GM19372 (cell line): Measurements from ENCODE around the gene ACAP3.
A peak's percentile ranks its signal among the peaks of the same experiment; 100 is the strongest.

Experiments
- ATAC-seq: cut with Tn5 transposase; IDR thresholded peaks from one replicate; pipeline ENCODE4 v1.9.1; 2021; ENCODE audit warnings: mild to moderate bottlenecking, low read depth, moderate library complexity; ENCODE audit not compliant: unreplicated experiment

ACAP3 gene

GRCh38 chr1:1307923-1308755, at the start of gene ACAP3, which contains the start of gene PUSL1:
Gene ACAP3 (minus strand): TSS chr1:1307930. CDS start chr1:1307815, 115 bp downstream.
Gene PUSL1 (plus strand): TSS chr1:1308597. CDS start chr1:1308644, 47 bp downstream.
- peak; percentile 66 for ATAC-seq

GRCh38 chr1:1356796-1357401, 49.2 kb upstream of the ACAP3 start:
- no peak for ATAC-seq

- no peak for ATAC-seq
Observed at GRCh38 chr1:1356166-1356795, 48.6 kb upstream of the ACAP3 start.

- no peak for ATAC-seq
Observed at GRCh38 chr1:1355416-1355815, 47.7 kb upstream of the ACAP3 start.

- no peak for ATAC-seq
Observed at GRCh38 chr1:1354271-1355247, 46.8 kb upstream of the ACAP3 start.

GRCh38 chr1:1353389-1354151, 45.8 kb upstream of the ACAP3 start:
- no peak for ATAC-seq

GRCh38 chr1:1352786-1353388, 45.2 kb upstream of the ACAP3 start:
- no peak for ATAC-seq

- ATAC-seq = no peak
Observed at GRCh38 chr1:1351511-1352427, 44.0 kb upstream of the ACAP3 start.

GRCh38 chr1:1349256-1350012, 41.7 kb upstream of the ACAP3 start, which contains the start of gene DVL1:
Gene DVL1 (minus strand): TSS chr1:1349418. CDS start chr1:1349065, 353 bp downstream.
- ATAC-seq = peak; percentile 78

GRCh38 chr1:1348420-1349255, 40.9 kb upstream of the ACAP3 start:
- no peak for ATAC-seq

GRCh38 chr1:1347663-1348419, 40.1 kb upstream of the ACAP3 start:
- no peak for ATAC-seq

- ATAC-seq = no peak
Observed at GRCh38 chr1:1347026-1347595, 39.4 kb upstream of the ACAP3 start.

- ATAC-seq = no peak
Observed at GRCh38 chr1:1346501-1346890, 38.8 kb upstream of the ACAP3 start.

GRCh38 chr1:1345860-1346500, 38.2 kb upstream of the ACAP3 start:
- ATAC-seq = no peak

- ATAC-seq = no peak
Observed at GRCh38 chr1:1345384-1345783, 37.7 kb upstream of the ACAP3 start.
